GM20431 (cell line): Measurements from ENCODE around the gene GTF2A1L.
"Not testable (repeated sequence)": the region's sequence is repeated elsewhere in the genome, so short reads cannot be mapped to it uniquely, and the experiment has no call there.

Experiments used
- in situ Hi-C: fragments of 300-500 bp; cut with MseI, MboI; formaldehyde crosslinking; loops from one replicate; pipeline ENCODE4 v1.15.0; 2020; ENCODE audit warnings: low sequenced_read_pairs; ENCODE audit not compliant: unreplicated experiment

Gene GTF2A1L

DNA sequence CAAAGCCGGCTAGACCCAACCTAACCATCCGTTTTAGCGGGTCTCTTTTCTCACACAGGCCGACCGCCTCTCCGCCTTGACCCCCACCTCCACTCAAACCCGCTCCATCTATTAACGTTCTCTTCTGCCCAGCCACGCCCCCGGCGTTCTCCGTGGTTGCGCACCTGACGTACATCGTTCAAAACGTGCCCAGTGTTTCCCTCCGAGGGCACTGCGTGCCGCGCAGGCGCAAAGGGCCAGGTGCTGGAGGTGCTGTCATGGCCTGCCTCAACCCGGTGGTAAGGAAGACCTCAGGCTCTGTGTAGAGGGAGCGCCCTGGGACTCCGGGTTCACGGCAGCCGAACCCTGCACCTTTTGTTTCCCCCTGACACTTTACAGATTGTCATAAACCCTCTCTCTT is at the start of gene GTF2A1L:
Gene GTF2A1L, plus strand, starts transcription at position 239 of the 400 bp plus-strand sequence. Its CDS starts 19 bp downstream, at position 258.
- in situ Hi-C loops = no loop called here

- in situ Hi-C loops = no loop called here
Measured at GRCh38 chr2:48568547-48568946, 49.1 kb upstream of the GTF2A1L start.

- in situ Hi-C loops = no loop called here
Measured at GRCh38 chr2:48569433-48569832, 48.2 kb upstream of the GTF2A1L start.

GRCh38 chr2:48572816-48573215 is 44.8 kb upstream of the GTF2A1L start:
- in situ Hi-C loops = no loop called here

- in situ Hi-C loops = no loop called here
Measured at GRCh38 chr2:48574353-48575287, 43.0 kb upstream of the GTF2A1L start.

GRCh38 chr2:48578313-48578712 is 39.3 kb upstream of the GTF2A1L start:
- in situ Hi-C loops = no loop called here

DNA sequence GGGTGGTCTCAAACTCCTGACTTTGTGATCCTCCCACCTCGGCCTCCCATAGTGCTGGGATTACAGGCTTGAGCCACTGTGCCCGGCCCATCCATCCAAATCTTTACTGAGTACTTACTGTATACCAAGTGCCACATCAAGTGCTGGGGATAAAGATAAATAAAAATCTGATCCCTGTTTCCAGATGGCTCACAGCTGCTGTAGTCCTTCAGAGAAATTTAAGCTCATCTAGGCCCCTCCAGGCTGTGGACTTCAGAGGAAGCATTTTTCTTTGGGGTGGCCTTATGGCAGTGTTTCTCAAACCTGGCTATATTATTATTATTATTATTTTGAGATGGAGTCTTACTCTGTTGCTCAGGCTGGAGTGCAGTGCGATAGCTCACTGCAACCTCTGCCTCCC is 33.7 kb upstream of the GTF2A1L start:
- in situ Hi-C loops = no loop called here

GRCh38 chr2:48584551-48584950 is 33.1 kb upstream of the GTF2A1L start:
- in situ Hi-C loops = no loop called here

DNA sequence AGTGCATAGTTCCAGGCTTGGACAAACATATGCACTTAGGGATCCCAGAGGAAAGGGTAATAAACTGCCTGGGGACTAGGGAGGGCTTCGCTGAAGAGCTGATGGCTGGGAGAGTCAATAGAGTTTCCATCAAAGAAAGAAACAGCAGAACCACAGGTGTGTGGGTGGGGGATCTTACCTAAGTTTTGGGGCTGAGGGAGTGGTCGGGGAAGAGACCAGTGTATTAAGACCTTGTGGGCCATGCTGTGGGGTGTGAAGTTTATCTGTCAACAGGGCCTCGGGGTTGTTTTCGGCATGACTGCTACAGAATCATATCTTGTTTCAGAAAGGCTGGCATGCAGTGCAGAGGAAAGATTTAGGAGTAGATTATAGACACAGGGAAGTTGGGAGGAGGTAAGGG is 31.2 kb upstream of the GTF2A1L start:
- in situ Hi-C loops = no loop called here

- in situ Hi-C loops = no loop called here
Measured at GRCh38 chr2:48587560-48587959, 30.1 kb upstream of the GTF2A1L start.

- in situ Hi-C loops = no loop called here
Measured at GRCh38 chr2:48587961-48588360, 29.7 kb upstream of the GTF2A1L start.

GRCh38 chr2:48588745-48589144 is 28.9 kb upstream of the GTF2A1L start:
- in situ Hi-C loops = no loop called here

DNA sequence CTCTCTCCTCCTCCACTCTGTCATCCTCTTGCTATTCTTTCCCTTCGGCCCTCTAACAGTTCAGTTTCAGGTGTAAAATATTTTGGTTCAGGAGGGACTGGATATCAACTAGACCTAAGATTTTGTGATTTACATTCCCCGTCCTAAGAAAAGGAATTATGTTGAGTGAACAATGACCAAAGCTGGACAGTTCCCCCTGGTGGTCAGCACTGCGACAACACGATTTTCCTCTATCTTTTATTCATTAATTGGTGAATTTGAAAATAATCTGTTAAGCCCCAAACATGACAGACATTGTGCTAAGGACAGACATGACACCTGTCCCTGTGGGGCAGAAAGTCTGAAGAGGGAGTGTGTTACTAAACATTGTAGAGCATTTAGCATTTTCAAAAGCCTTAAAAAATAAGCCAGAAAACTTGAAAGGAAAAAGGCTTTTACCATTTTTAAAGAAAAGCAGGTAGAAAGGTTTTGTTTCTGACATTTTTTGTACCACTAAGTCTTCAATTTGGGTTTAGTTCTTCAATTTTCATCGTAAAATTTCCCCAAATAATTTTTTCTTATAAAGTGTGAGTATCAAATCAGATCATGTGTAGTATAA is 28.4 kb upstream of the GTF2A1L start:
- in situ Hi-C loops = no loop called here

GRCh38 chr2:48590017-48590416 is 27.6 kb upstream of the GTF2A1L start:
- in situ Hi-C loops = no loop called here

DNA sequence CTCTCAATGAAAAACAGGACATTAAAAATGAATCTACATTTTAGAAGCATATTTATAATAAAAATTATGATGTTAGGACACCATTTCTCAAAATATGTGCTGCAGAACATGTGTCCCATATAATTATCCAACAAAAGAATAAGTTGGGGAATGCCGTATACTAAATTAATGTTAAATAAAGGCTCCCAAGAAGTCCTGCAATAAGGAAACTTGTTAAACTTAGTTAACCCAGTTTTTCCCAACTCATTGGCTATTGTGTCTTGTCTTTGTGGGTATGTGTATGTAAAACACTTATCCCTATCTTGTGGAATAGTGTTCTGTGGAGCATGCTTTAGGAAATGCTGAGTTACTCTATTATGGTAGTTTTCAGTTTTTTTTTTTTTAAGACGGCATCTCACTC is 25.6 kb upstream of the GTF2A1L start:
- in situ Hi-C loops = no loop called here

GRCh38 chr2:48596751-48597150 is 20.9 kb upstream of the GTF2A1L start:
- in situ Hi-C loops = not testable (repeated sequence)

DNA sequence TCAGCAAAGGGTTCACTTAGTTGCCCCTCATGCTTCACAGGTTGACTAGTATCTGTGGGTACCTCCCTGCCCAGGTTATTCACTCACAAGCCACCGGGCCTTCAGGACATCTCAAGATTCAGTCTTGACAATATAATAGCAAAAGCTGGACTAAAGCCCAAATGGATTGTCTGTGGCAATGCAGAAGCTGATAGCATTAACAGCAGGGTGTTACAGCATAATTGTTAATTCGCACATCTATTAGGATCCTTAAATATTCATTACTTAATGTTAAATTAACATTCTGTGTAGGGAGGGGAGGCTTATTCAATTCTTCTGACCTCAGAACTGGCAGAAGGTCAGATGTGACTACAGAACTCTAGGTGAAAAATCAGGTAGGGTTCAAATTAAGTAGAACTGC is 20.2 kb upstream of the GTF2A1L start:
- in situ Hi-C loops = no loop called here

GRCh38 chr2:48600204-48600813 is 17.3 kb upstream of the GTF2A1L start:
- in situ Hi-C loops = no loop called here

GRCh38 chr2:48600917-48601316 is 16.7 kb upstream of the GTF2A1L start:
- in situ Hi-C loops = no loop called here

GRCh38 chr2:48601349-48601748 is 16.3 kb upstream of the GTF2A1L start:
- in situ Hi-C loops = no loop called here
